Activated CD8-positive, alpha-beta memory T cell treated with anti-CD3 and anti-CD28 coated beads, Interleukin-2, amount 50 U/mL, for 48 hours (primary cell): ENCODE measurements around the gene GPATCH11.

Experiments
- DNase-seq: peaks from one replicate; pipeline ENCODE4 v3.0.0-alpha.2; 2020

The GPATCH11 gene

GRCh38 chr2:37110306-37111212, 26.2 kb downstream of the GPATCH11 start:
- DNase-seq, result no peak

GRCh38 chr2:37111958-37112357, 27.6 kb downstream of the GPATCH11 start:
- no peak for DNase-seq

GRCh38 chr2:37117566-37117965, 33.2 kb downstream of the GPATCH11 start:
- DNase-seq, result no peak

- no peak for DNase-seq
Observed at GRCh38 chr2:37119157-37119556, 34.8 kb downstream of the GPATCH11 start.

DNA sequence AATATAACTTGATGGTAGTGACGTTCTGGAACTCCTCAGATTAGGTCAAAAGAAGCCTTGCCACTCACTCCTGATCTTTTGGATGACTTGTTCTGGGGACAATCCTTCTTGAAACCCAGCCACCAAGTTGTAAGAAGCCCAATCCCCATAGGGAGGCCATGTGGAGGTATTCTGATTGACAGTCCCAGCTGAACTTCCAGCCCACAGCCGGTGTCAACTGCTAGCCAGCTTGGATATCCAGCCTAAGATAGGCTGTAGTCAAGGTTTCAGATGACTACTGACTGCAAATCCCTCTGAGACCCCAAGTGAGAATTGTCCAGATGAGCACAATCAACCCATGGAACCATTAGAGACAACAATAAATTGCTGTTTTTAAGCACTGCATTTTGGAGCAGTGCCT, 41.1 kb downstream of the GPATCH11 start:
- no peak for DNase-seq

- DNase-seq, result no peak
Observed at GRCh38 chr2:37132914-37133313, 48.6 kb downstream of the GPATCH11 start.

DNA sequence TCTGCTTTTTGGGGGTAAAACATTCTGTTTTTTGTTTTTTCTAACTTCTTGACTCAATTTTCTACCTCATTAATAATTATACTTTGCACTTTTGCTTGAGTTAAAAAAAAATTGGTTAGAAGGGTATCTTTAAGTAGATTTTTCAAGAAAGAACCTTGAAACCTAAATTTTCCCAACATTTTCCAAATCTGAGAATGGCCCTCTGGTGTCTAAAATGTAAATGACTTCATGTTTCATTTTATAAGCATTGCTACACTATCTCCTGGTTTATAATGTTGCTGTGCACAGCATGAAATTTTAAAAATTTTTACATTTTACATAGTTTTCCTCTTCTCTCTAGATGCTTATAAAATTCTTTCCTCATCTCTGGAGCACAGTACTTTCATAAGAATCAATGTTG, 58.2 kb downstream of the GPATCH11 start:
- DNase-seq, result no peak

- DNase-seq, result no peak
Observed at GRCh38 chr2:37143974-37144373, 59.7 kb downstream of the GPATCH11 start.

DNA sequence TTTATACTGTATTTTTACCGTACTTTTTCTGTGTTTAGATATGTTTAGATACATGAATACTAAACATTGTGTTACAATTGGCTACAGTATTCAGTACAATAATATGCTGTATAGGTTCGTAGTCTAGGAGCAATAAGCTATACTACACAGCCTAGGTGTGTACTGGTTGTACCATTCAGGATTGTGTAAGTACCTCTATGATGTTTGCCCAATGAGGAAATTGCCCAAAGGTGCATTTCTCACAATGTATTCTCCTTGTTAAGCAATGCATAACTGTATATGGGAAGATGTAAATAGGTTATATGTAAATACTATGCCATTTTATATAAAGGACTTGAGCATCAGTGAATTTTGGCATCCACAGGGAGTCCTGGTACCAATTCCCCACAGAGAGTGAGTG, 61.7 kb downstream of the GPATCH11 start:
- no peak for DNase-seq

DNA sequence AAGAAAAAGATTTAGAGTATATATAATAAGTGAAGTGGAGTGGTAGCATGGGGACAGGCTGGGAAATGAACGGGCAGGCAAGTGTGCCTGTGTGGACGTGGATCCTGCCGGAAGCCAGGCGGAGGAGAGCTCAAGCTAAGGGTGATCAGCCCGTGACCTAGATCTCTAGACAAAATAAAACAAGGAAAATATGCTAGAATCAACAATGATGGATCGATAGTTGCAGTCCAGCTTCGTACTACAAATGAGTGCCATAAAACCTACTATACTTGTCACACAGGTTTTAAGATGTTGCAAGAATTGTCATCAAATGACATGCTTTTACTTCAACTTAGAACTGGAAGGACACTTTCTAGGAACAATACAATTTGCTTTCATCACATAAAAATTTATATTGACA, 64.0 kb downstream of the GPATCH11 start:
- DNase-seq, result no peak
